ENCODE measurements around the gene ATP1A1. TPM values are rescaled to one million over a fixed set of nuclear protein-coding genes. Genes with fewer than 3 reads are reported as not detected.

Gene ATP1A1
- total RNA-seq, 1 experiment from 2014 or later, result 484 TPM

GRCh38 chr1:116343019-116343418 is 30.0 kb upstream of the ATP1A1 start:
- BruUV-seq (replicated peaks), result no TSS peak
- no peaks in the 10 kb centered on the region for H3K4me1 Mint-ChIP-seq (ENCODE audit: low read depth, unreplicated experiment)
- no peak overlapping the region for H3K27ac Mint-ChIP-seq (ENCODE audit: unreplicated experiment)
- no peaks in the 10 kb centered on the region for H3K36me3 Mint-ChIP-seq (ENCODE audit: insufficient read depth, unreplicated experiment)
- H3K4me3 Mint-ChIP-seq (ENCODE audit: low read depth, unreplicated experiment), result no peak overlapping the region
- no peak for DNase-seq
- no peaks in the 10 kb centered on the region for H3K27me3 Mint-ChIP-seq (ENCODE audit: unreplicated experiment)
- no peak for TF ChIP-seq CTCF (IDR thresholded peaks at IDR 0.05; ENCODE audit: unreplicated experiment)
- intact Hi-C loops (cut with micrococcal nuclease; ENCODE audit: unreplicated experiment), result no loop called here
- CTCF ChIA-PET, result no interaction called here
- no peaks in the 10 kb centered on the region for H3K9me3 Mint-ChIP-seq (ENCODE audit: low read depth, unreplicated experiment)

GRCh38 chr1:116345011-116345410 is 28.0 kb upstream of the ATP1A1 start:
- no peak overlapping the region for H3K27ac Mint-ChIP-seq (ENCODE audit: unreplicated experiment)
- H3K4me1 Mint-ChIP-seq (ENCODE audit: low read depth, unreplicated experiment), result no peaks in the 10 kb centered on the region
- H3K9me3 Mint-ChIP-seq (ENCODE audit: low read depth, unreplicated experiment), result peaks cover 3% of the 10 kb centered on the region
- intact Hi-C loops (cut with micrococcal nuclease; ENCODE audit: unreplicated experiment), result no loop called here
- DNase-seq, result no peak
- no peaks in the 10 kb centered on the region for H3K27me3 Mint-ChIP-seq (ENCODE audit: unreplicated experiment)
- no peak overlapping the region for H3K4me3 Mint-ChIP-seq (ENCODE audit: low read depth, unreplicated experiment)
- BruUV-seq (replicated peaks), result no TSS peak
- no peaks in the 10 kb centered on the region for H3K36me3 Mint-ChIP-seq (ENCODE audit: insufficient read depth, unreplicated experiment)
- CTCF ChIA-PET, result no interaction called here
- TF ChIP-seq CTCF (IDR thresholded peaks at IDR 0.05; ENCODE audit: unreplicated experiment), result no peak

GRCh38 chr1:116345843-116346242 is 27.2 kb upstream of the ATP1A1 start:
- CTCF ChIA-PET, result no interaction called here
- Mint-ChIP-seq H3K4me1 (ENCODE audit: low read depth, unreplicated experiment) (no peaks in the 10 kb centered on the region), H3K36me3 (ENCODE audit: insufficient read depth, unreplicated experiment) (no peaks in the 10 kb centered on the region), H3K4me3 (ENCODE audit: low read depth, unreplicated experiment) (no peak overlapping the region), H3K9me3 (ENCODE audit: low read depth, unreplicated experiment) (peaks cover 3% of the 10 kb centered on the region), H3K27ac (ENCODE audit: unreplicated experiment) (no peak overlapping the region), H3K27me3 (ENCODE audit: unreplicated experiment) (no peaks in the 10 kb centered on the region)
- intact Hi-C loops (cut with micrococcal nuclease; ENCODE audit: unreplicated experiment), result no loop called here
- no peak for DNase-seq
- TF ChIP-seq CTCF (IDR thresholded peaks at IDR 0.05; ENCODE audit: unreplicated experiment), result no peak
- no TSS peak for BruUV-seq (replicated peaks)

- intact Hi-C loops (cut with micrococcal nuclease; ENCODE audit: unreplicated experiment), result no loop called here
- Mint-ChIP-seq H3K27ac (ENCODE audit: unreplicated experiment) (no peak overlapping the region), H3K9me3 (ENCODE audit: low read depth, unreplicated experiment) (peaks cover 3% of the 10 kb centered on the region), H3K4me1 (ENCODE audit: low read depth, unreplicated experiment) (no peaks in the 10 kb centered on the region), H3K36me3 (ENCODE audit: insufficient read depth, unreplicated experiment) (no peaks in the 10 kb centered on the region), H3K27me3 (ENCODE audit: unreplicated experiment) (no peaks in the 10 kb centered on the region), H3K4me3 (ENCODE audit: low read depth, unreplicated experiment) (no peak overlapping the region)
- CTCF ChIA-PET, result no interaction called here
- no TSS peak for BruUV-seq (replicated peaks)
- no peak for TF ChIP-seq CTCF (IDR thresholded peaks at IDR 0.05; ENCODE audit: unreplicated experiment)
- DNase-seq, result no peak
These were observed 25.9 kb upstream of the ATP1A1 start for GRCh38 chr1:116346943-116347673.

Data from Calu3 (cell line).